ENCODE data around the gene GPRC5A.

GPRC5A gene

GRCh38 chr12:12887471-12887870 is 3.9 kb upstream of the GPRC5A start:
- DNase-seq, result no peak

GRCh38 chr12:12889701-12890100 is 1.7 kb upstream of the GPRC5A start:
- DNase-seq, result no peak

GRCh38 chr12:12890543-12891079 is 751 bp upstream of the GPRC5A start:
- peak in 1 of 3 donors; percentile 13 for DNase-seq

- DNase-seq, result peak in 1 of 3 donors; percentile 27
These were observed 556 bp downstream of the GPRC5A start for GRCh38 chr12:12891881-12892355.

- no peak for DNase-seq
These were observed 1.3 kb downstream of the GPRC5A start for GRCh38 chr12:12892681-12893141.

- no peak for DNase-seq
These were observed 2.1 kb downstream of the GPRC5A start for GRCh38 chr12:12893438-12893837.

- peak in 1 of 3 donors; percentile 50 for DNase-seq
These were observed 4.9 kb downstream of the GPRC5A start for GRCh38 chr12:12896260-12896659.

GRCh38 chr12:12897302-12897701 is 5.9 kb downstream of the GPRC5A start:
- no peak for DNase-seq

- DNase-seq, result no peak
These were observed 6.9 kb downstream of the GPRC5A start for GRCh38 chr12:12898136-12898717.

- no peak for DNase-seq
These were observed 7.6 kb downstream of the GPRC5A start for GRCh38 chr12:12898911-12899511.

- DNase-seq, result peak; percentile 59 to 89 (median 81)
These were observed 8.4 kb downstream of the GPRC5A start for GRCh38 chr12:12899530-12900380.

GRCh38 chr12:12900786-12901157 is 9.4 kb downstream of the GPRC5A start:
- no peak for DNase-seq

- peak; percentile 53 to 62 (median 54) for DNase-seq
These were observed 9.9 kb downstream of the GPRC5A start for GRCh38 chr12:12901158-12901791.

- no peak for DNase-seq
These were observed 10.7 kb downstream of the GPRC5A start for GRCh38 chr12:12902036-12902435.

- DNase-seq, result peak; percentile 35 to 37 (median 35)
These were observed 12.6 kb downstream of the GPRC5A start for GRCh38 chr12:12903642-12904609.

GRCh38 chr12:12907552-12907951 is 16.2 kb downstream of the GPRC5A start:
- no peak for DNase-seq

- DNase-seq, result no peak
These were observed 16.9 kb downstream of the GPRC5A start for GRCh38 chr12:12908252-12908651.

- no peak for DNase-seq
These were observed 17.3 kb downstream of the GPRC5A start for GRCh38 chr12:12908711-12909110.

GRCh38 chr12:12909228-12909994 is 18.0 kb downstream of the GPRC5A start:
- no peak for DNase-seq

- DNase-seq, result peak; percentile 36 to 50 (median 40)
These were observed 18.6 kb downstream of the GPRC5A start for GRCh38 chr12:12909995-12910420.

- no peak for DNase-seq
These were observed 21.3 kb downstream of the GPRC5A start for GRCh38 chr12:12912711-12913110.

Data from suppressor macrophage treated with lipopolysaccharide for 1 hour (primary cell).